ENCODE results near the gene DRGX. TPM values are rescaled to one million over a fixed set of nuclear protein-coding genes. Genes with fewer than 3 reads are reported as not detected.

The DRGX gene
- total RNA-seq, 1 donor: not detected

GRCh38 chr10:49350138-49350537 lies 45.8 kb downstream of the DRGX start:
- H3K4me3 ChIP-seq (ENCODE audit: low read depth, low read length): no peak overlapping the region
- DNase-seq (ENCODE audit: low read depth): no peak
- no peak for TF ChIP-seq CTCF (IDR thresholded peaks at IDR 0.05; ENCODE audit: insufficient read depth, low read depth, low read length)

GRCh38 chr10:49349390-49349789 lies 46.5 kb downstream of the DRGX start:
- TF ChIP-seq CTCF (IDR thresholded peaks at IDR 0.05; ENCODE audit: insufficient read depth, low read depth, low read length): no peak
- no peak overlapping the region for H3K4me3 ChIP-seq (ENCODE audit: low read depth, low read length)
- no peak for DNase-seq (ENCODE audit: low read depth)

- H3K4me3 ChIP-seq (ENCODE audit: low read depth, low read length): no peak overlapping the region
- DNase-seq (ENCODE audit: low read depth): no peak
- TF ChIP-seq CTCF (IDR thresholded peaks at IDR 0.05; ENCODE audit: insufficient read depth, low read depth, low read length): no peak
Measured at GRCh38 chr10:49348593-49348992, 47.3 kb downstream of the DRGX start.

GRCh38 chr10:49347827-49348226 lies 48.1 kb downstream of the DRGX start:
- no peak for DNase-seq (ENCODE audit: low read depth)
- H3K4me3 ChIP-seq (ENCODE audit: low read depth, low read length): no peak overlapping the region
- no peak for TF ChIP-seq CTCF (IDR thresholded peaks at IDR 0.05; ENCODE audit: insufficient read depth, low read depth, low read length)

- H3K4me3 ChIP-seq (ENCODE audit: low read depth, low read length): no peak overlapping the region
- no peak for DNase-seq (ENCODE audit: low read depth)
- TF ChIP-seq CTCF (IDR thresholded peaks at IDR 0.05; ENCODE audit: insufficient read depth, low read depth, low read length): no peak
Measured at GRCh38 chr10:49347342-49347741, 48.5 kb downstream of the DRGX start.

- no peak for TF ChIP-seq CTCF (IDR thresholded peaks at IDR 0.05; ENCODE audit: insufficient read depth, low read depth, low read length)
- no peak overlapping the region for H3K4me3 ChIP-seq (ENCODE audit: low read depth, low read length)
- DNase-seq (ENCODE audit: low read depth): no peak
Measured at GRCh38 chr10:49344840-49345239, 51.0 kb downstream of the DRGX start.

- no peak for DNase-seq (ENCODE audit: low read depth)
- H3K4me3 ChIP-seq (ENCODE audit: low read depth, low read length): no peak overlapping the region
- TF ChIP-seq CTCF (IDR thresholded peaks at IDR 0.05; ENCODE audit: insufficient read depth, low read depth, low read length): no peak
Measured at GRCh38 chr10:49338604-49339003, 57.3 kb downstream of the DRGX start.

Measured in fibroblast of villous mesenchyme (primary cell).